SW480 (cell line): ENCODE results near the gene RAB14.

Experiments
- DNase-seq: peaks from one replicate; pipeline ENCODE4 v3.0.0-alpha.2; 2016; ENCODE audit warnings: low spot score

The RAB14 gene

GRCh38 chr9:121201738-121202533 is at the start of gene RAB14:
RAB14 (minus strand) TSS chr9:121201869; CDS start chr9:121193412, 8,457 bp downstream.
- peak; percentile 98 for DNase-seq

GRCh38 chr9:121249563-121249962 is 47.9 kb upstream of the RAB14 start:
- DNase-seq = no peak

GRCh38 chr9:121246821-121247561 is 45.3 kb upstream of the RAB14 start:
- DNase-seq = peak; percentile 31

- DNase-seq = no peak
Observed at GRCh38 chr9:121242959-121243346, 41.3 kb upstream of the RAB14 start.

GRCh38 chr9:121242219-121242958 is 40.7 kb upstream of the RAB14 start:
- no peak for DNase-seq

- DNase-seq = no peak
Observed at GRCh38 chr9:121240472-121241135, 38.9 kb upstream of the RAB14 start.

- DNase-seq = no peak
Observed at GRCh38 chr9:121239851-121240250, 38.2 kb upstream of the RAB14 start.

- no peak for DNase-seq
Observed at GRCh38 chr9:121239071-121239470, 37.4 kb upstream of the RAB14 start.

- DNase-seq = no peak
Observed at GRCh38 chr9:121237916-121238315, 36.2 kb upstream of the RAB14 start.

GRCh38 chr9:121235512-121235911 is 33.8 kb upstream of the RAB14 start:
- no peak for DNase-seq

- DNase-seq = no peak
Observed at GRCh38 chr9:121234832-121235161, 33.1 kb upstream of the RAB14 start.

GRCh38 chr9:121233906-121234831 is 32.5 kb upstream of the RAB14 start:
- DNase-seq = no peak

- DNase-seq = no peak
Observed at GRCh38 chr9:121232251-121232650, 30.6 kb upstream of the RAB14 start.

- no peak for DNase-seq
Observed at GRCh38 chr9:121230256-121230655, 28.6 kb upstream of the RAB14 start.

- no peak for DNase-seq
Observed at GRCh38 chr9:121227862-121228261, 26.2 kb upstream of the RAB14 start.

GRCh38 chr9:121226175-121226574 is 24.5 kb upstream of the RAB14 start:
- no peak for DNase-seq

GRCh38 chr9:121225240-121225639 is 23.6 kb upstream of the RAB14 start:
- DNase-seq = no peak

GRCh38 chr9:121222524-121223171 is 21.0 kb upstream of the RAB14 start:
- DNase-seq = peak; percentile 43

- DNase-seq = no peak
Observed at GRCh38 chr9:121221664-121222055, 20.0 kb upstream of the RAB14 start.

GRCh38 chr9:121220996-121221663 is 19.5 kb upstream of the RAB14 start:
- DNase-seq = no peak
